GM06990 (cell line): ENCODE data around the gene MEGF6.

Experiments used
- DNase-seq: peaks from one replicate; pipeline ENCODE4 v3.0.0-alpha.2; 2011; ENCODE audit not compliant: insufficient read length; ENCODE audit errors: extremely low read depth
- H3K27me3 ChIP-seq: replicated peaks from 2 replicates; pipeline ENCODE4 v1.6.0; 2011; ENCODE audit warnings: low read length; ENCODE audit not compliant: control insufficient read depth, insufficient read depth
- H3K36me3 ChIP-seq: 2 replicates; pipeline ENCODE4 v1.5.1; 2011; ENCODE audit warnings: low read length; ENCODE audit not compliant: control insufficient read depth, insufficient read depth
- H3K4me3 ChIP-seq: replicated peaks from 2 replicates; pipeline ENCODE4 v1.5.1; 2011; ENCODE audit warnings: low read depth, mild to moderate bottlenecking, control low read depth, low read length
- CTCF ChIP-seq: IDR thresholded peaks from 2 replicates; pipeline ENCODE4 v1.5.1; 2011; ENCODE audit warnings: low read length, control low read depth, mild to moderate bottlenecking, inconsistent platforms; ENCODE audit not compliant: insufficient read depth, poor library complexity, severe bottlenecking

MEGF6 gene

DNA sequence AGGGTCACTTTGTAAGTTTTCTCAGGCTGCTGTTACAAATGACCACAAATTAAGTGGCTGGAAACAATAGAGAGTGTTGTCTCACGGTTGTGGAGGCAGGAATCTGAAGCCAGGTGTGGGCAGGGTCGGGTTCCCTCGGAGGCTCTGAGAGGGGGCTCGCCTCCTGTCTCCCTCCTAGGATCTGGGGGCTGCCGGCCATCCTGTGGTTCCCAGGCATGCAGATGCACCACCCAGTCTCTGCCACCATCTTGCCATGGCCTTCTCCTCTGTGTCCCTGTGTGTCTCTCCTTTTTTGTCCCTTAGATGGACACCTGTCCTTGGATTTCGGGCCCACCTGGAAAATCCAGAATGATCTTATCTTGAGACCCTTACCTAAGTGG lies 45.8 kb upstream of the MEGF6 start:
- Histone ChIP-seq H3K27me3 (no peaks in the 10 kb centered on the region), H3K4me3 (peak overlapping the region; percentile 28; the same call in 1 of the 2 replicates), H3K36me3 (no peaks in the 10 kb centered on the region)
- TF ChIP-seq CTCF = no peak
- no peak for DNase-seq

GRCh38 chr1:3656450-3657095 lies 45.3 kb upstream of the MEGF6 start:
- no peak for TF ChIP-seq CTCF
- Histone ChIP-seq H3K27me3 (no peaks in the 10 kb centered on the region), H3K4me3 (peak overlapping the region; percentile 47), H3K36me3 (no peaks in the 10 kb centered on the region)
- DNase-seq = peak; percentile 77

GRCh38 chr1:3654549-3655281 lies 43.4 kb upstream of the MEGF6 start:
- H3K36me3 ChIP-seq = no peaks in the 10 kb centered on the region
- TF ChIP-seq CTCF = no peak
- no peak for DNase-seq
- no peaks in the 10 kb centered on the region for H3K27me3 ChIP-seq
- no peak overlapping the region; the same call in 1 of the 2 replicates for H3K4me3 ChIP-seq

- peak overlapping the region; percentile 79 for H3K4me3 ChIP-seq
Observed at GRCh38 chr1:3653286-3653618, 41.9 kb upstream of the MEGF6 start.

GRCh38 chr1:3652548-3653285 lies 41.4 kb upstream of the MEGF6 start:
- H3K27me3 ChIP-seq = no peaks in the 10 kb centered on the region
- peak overlapping the region; percentile 79 for H3K4me3 ChIP-seq
- peak; percentile 58 for DNase-seq
- no peak for TF ChIP-seq CTCF
- H3K36me3 ChIP-seq = no peaks in the 10 kb centered on the region

More at GRCh38 chr1:3653286-3653618, 41.9 kb upstream of the MEGF6 start:
- Histone ChIP-seq H3K27me3 (no peaks in the 10 kb centered on the region), H3K36me3 (no peaks in the 10 kb centered on the region)
- no peak for DNase-seq
- TF ChIP-seq CTCF = no peak
